ENCODE results near the gene KIF12. TPM values are rescaled to one million over a fixed set of nuclear protein-coding genes. Genes with fewer than 3 reads are reported as not detected.
A peak's percentile ranks its signal among the peaks of the same experiment; 100 is the strongest.

Gene KIF12
- total and polyA plus RNA-seq, 2 of the 13 experiments (the other 11 are each of a cell fraction or from before 2014, with no cell fraction given) = 1.8 to 12.5 TPM

GRCh38 chr9:114078021-114078780 lies 20.9 kb downstream of the KIF12 start, which contains the start of gene AMBP (continued):
- TF ChIP-seq, protein P1, sequence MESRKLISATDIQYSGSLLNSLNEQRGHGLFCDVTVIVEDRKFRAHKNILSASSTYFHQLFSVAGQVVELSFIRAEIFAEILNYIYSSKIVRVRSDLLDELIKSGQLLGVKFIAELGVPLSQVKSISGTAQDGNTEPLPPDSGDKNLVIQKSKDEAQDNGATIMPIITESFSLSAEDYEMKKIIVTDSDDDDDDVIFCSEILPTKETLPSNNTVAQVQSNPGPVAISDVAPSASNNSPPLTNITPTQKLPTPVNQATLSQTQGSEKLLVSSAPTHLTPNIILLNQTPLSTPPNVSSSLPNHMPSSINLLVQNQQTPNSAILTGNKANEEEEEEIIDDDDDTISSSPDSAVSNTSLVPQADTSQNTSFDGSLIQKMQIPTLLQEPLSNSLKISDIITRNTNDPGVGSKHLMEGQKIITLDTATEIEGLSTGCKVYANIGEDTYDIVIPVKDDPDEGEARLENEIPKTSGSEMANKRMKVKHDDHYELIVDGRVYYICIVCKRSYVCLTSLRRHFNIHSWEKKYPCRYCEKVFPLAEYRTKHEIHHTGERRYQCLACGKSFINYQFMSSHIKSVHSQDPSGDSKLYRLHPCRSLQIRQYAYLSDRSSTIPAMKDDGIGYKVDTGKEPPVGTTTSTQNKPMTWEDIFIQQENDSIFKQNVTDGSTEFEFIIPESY (CRISPR knock-in tag; IDR thresholded peaks at IDR 0.05) = no peak
- TF ChIP-seq KLF16 (CRISPR knock-in tag; IDR thresholded peaks at IDR 0.05) = peak in 1 of 2 experiments; percentile 99; a peak in 2 of 4 replicates
- TF ChIP-seq NBN (conservative IDR thresholded peaks at IDR 0.05) = no peak
- TF ChIP-seq ZNF264 (CRISPR knock-in tag; IDR thresholded peaks at IDR 0.05) = peak; percentile 86; the same call in 1 of the 2 replicates
- TF ChIP-seq PRDM10 (CRISPR knock-in tag; IDR thresholded peaks at IDR 0.05; ENCODE audit: low read depth) = peak; percentile 92
- TF ChIP-seq, protein P2, sequence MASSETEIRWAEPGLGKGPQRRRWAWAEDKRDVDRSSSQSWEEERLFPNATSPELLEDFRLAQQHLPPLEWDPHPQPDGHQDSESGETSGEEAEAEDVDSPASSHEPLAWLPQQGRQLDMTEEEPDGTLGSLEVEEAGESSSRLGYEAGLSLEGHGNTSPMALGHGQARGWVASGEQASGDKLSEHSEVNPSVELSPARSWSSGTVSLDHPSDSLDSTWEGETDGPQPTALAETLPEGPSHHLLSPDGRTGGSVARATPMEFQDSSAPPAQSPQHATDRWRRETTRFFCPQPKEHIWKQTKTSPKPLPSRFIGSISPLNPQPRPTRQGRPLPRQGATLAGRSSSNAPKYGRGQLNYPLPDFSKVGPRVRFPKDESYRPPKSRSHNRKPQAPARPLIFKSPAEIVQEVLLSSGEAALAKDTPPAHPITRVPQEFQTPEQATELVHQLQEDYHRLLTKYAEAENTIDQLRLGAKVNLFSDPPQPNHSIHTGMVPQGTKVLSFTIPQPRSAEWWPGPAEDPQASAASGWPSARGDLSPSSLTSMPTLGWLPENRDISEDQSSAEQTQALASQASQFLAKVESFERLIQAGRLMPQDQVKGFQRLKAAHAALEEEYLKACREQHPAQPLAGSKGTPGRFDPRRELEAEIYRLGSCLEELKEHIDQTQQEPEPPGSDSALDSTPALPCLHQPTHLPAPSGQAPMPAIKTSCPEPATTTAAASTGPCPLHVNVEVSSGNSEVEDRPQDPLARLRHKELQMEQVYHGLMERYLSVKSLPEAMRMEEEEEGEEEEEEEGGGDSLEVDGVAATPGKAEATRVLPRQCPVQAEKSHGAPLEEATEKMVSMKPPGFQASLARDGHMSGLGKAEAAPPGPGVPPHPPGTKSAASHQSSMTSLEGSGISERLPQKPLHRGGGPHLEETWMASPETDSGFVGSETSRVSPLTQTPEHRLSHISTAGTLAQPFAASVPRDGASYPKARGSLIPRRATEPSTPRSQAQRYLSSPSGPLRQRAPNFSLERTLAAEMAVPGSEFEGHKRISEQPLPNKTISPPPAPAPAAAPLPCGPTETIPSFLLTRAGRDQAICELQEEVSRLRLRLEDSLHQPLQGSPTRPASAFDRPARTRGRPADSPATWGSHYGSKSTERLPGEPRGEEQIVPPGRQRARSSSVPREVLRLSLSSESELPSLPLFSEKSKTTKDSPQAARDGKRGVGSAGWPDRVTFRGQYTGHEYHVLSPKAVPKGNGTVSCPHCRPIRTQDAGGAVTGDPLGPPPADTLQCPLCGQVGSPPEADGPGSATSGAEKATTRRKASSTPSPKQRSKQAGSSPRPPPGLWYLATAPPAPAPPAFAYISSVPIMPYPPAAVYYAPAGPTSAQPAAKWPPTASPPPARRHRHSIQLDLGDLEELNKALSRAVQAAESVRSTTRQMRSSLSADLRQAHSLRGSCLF (CRISPR knock-in tag; IDR thresholded peaks at IDR 0.05; ENCODE audit: borderline replicate concordance) = peak; percentile 54; the same call in 1 of the 2 replicates
- TF ChIP-seq ZNF703 (CRISPR knock-in tag; IDR thresholded peaks at IDR 0.05; ENCODE audit: borderline replicate concordance) = peak; percentile 87; the same call in 1 of the 2 replicates
- TF ChIP-seq TBX3 (IDR thresholded peaks at IDR 0.05; ENCODE audit: borderline replicate concordance) = peak; percentile 71; the same call in 1 of the 2 replicates
- peak; percentile 89 for TF ChIP-seq ZNF639 (CRISPR knock-in tag; conservative IDR thresholded peaks at IDR 0.05)
- TF ChIP-seq ZNF556 (CRISPR knock-in tag; IDR thresholded peaks at IDR 0.05; ENCODE audit: borderline replicate concordance) = peak; percentile 99
- TF ChIP-seq ZNF724P (CRISPR knock-in tag; IDR thresholded peaks at IDR 0.05; ENCODE audit: borderline replicate concordance) = peak; percentile 46
- TF ChIP-seq ATAD3A (CRISPR knock-in tag; IDR thresholded peaks at IDR 0.05) = no peak
- no peak for TF ChIP-seq ZNF468 (CRISPR knock-in tag; IDR thresholded peaks at IDR 0.05)
- TF ChIP-seq CREBL2 (CRISPR knock-in tag; IDR thresholded peaks at IDR 0.05; ENCODE audit: borderline replicate concordance) = 0 out of 2 replicates have a peak, but pooled peaks have one; percentile 52
- no peak for TF ChIP-seq JDP2 (CRISPR knock-in tag; IDR thresholded peaks at IDR 0.05; ENCODE audit: borderline replicate concordance)
- TF ChIP-seq ZNF879 (CRISPR knock-in tag; IDR thresholded peaks at IDR 0.05) = no peak
